ES-I3 (cell line): ENCODE measurements around the gene ZBTB49.
"Not testable (repeated sequence)": the region's sequence is repeated elsewhere in the genome, so short reads cannot be mapped to it uniquely, and the experiment has no call there.

Experiments used
- H3K36me3 ChIP-seq: 2 replicates; pipeline ENCODE4 v1.6.1; 2013; ENCODE audit warnings: mild to moderate bottlenecking, low read length, control low read depth, moderate library complexity; ENCODE audit not compliant: insufficient read depth
- H3K4me1 ChIP-seq: 2 replicates; pipeline ENCODE4 v1.6.1; 2013; ENCODE audit warnings: mild to moderate bottlenecking, control low read depth, low read length; ENCODE audit not compliant: insufficient read depth
- H3K9ac ChIP-seq: 2 replicates; pipeline ENCODE4 v1.6.1; 2013; ENCODE audit warnings: low read depth, mild to moderate bottlenecking, low read length, moderate library complexity
- H3K9me3 ChIP-seq: 2 replicates; pipeline ENCODE4 v1.6.1; 2013; ENCODE audit warnings: mild to moderate bottlenecking, low read length, moderate library complexity; ENCODE audit not compliant: control insufficient read depth, insufficient read depth

Gene ZBTB49

DNA sequence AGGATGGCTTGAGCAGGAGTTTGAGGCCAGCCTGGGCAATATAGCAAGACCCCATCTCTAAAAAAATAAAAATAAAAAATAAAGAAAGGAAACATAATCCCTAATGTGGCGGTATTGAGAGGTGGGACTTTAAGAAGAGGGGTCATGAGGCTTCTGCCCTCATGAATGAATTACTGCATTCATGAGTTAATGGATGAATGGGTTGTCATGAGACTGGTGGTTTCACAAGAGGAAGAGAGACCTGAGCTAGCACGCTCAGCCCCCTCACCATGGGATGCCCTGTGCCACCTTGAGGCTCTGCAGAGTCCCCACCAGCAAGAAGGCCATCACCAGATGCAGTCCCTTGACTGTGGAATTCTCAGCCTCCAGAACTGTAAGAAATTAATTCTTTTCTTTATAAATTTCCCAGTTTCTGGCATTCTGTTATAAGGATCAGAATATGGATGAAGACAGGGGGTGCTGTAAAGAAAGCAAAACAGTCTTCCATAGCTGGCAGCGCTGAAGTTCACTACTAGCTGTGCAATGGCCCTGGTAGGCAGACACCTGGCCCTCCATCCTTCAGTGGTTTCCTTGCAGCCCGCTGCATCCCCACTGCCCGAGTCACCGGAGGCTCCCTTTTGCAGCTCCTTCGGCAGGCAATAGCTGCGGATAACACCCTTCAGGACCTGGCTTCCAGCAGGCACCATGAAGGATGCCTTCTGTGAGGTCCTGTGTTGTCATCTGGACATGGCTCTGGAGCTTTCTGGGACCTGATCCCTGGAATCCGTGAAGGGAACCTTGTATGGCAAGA is 52.0 kb downstream of the ZBTB49 start:
- no peaks in the 10 kb centered on the region for H3K9me3 ChIP-seq
- H3K9ac ChIP-seq: no peak overlapping the region
- no peaks in the 10 kb centered on the region for H3K4me1 ChIP-seq
- H3K36me3 ChIP-seq: no peaks in the 10 kb centered on the region

GRCh38 chr4:4343038-4343437 is 53.0 kb downstream of the ZBTB49 start:
- Histone ChIP-seq H3K9me3 (no peaks in the 10 kb centered on the region), H3K9ac (no peak overlapping the region), H3K4me1 (no peaks in the 10 kb centered on the region), H3K36me3 (no peaks in the 10 kb centered on the region)

- Histone ChIP-seq H3K9me3 (no peaks in the 10 kb centered on the region), H3K9ac (no peak overlapping the region), H3K4me1 (no peaks in the 10 kb centered on the region), H3K36me3 (no peaks in the 10 kb centered on the region)
These were observed 55.0 kb downstream of the ZBTB49 start for GRCh38 chr4:4344915-4345527.

DNA sequence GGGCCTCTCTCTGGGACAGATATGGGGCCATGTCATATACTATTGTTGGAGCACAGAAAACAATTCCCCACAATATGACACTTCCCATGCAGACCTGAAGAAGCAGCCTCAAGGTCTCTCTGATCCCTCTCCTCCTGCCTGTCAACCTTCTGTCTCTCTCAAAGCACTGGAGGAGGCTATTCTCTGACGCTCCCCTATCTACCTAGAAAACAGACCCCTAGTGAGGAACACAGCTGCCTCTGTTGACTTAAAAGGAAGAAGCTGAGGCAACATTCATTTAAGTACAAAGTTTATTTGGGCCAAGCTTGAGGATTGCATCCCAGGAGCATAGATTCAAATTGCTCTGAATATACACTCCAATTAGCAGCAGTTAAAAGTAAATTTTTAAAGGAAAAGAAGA is 57.5 kb downstream of the ZBTB49 start:
- Histone ChIP-seq H3K4me1 (no peaks in the 10 kb centered on the region), H3K36me3 (no peaks in the 10 kb centered on the region), H3K9me3 (no peaks in the 10 kb centered on the region), H3K9ac (no peak overlapping the region)

- not testable (repeated sequence) for H3K9me3 ChIP-seq, H3K36me3 ChIP-seq, H3K9ac ChIP-seq, H3K4me1 ChIP-seq
These were observed 58.5 kb downstream of the ZBTB49 start for GRCh38 chr4:4348585-4348984.

DNA sequence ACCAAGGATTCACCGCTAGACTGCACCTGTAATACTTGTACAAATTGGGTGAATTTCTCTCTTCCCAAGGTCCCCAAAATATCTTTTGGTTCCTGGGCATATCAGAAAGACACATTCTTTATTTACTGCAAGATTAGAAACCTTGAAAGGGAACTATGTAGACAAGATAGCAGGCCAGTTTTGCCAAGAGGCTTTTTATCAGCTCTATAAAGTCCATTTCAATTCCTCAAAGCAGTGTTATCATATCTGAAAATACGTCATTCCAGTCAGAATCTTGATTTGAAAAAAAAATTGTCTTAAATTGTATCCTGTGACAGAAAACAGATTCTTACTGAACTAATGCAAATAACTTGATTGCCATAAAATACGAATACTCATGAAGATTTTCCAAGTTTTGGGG is 59.8 kb downstream of the ZBTB49 start:
- H3K36me3 ChIP-seq: no peaks in the 10 kb centered on the region
- no peaks in the 10 kb centered on the region for H3K9me3 ChIP-seq
- H3K9ac ChIP-seq: no peak overlapping the region
- H3K4me1 ChIP-seq: no peaks in the 10 kb centered on the region

- Histone ChIP-seq H3K4me1 (no peaks in the 10 kb centered on the region), H3K9me3 (no peaks in the 10 kb centered on the region), H3K36me3 (no peaks in the 10 kb centered on the region), H3K9ac (no peak overlapping the region)
These were observed 60.9 kb downstream of the ZBTB49 start for GRCh38 chr4:4350909-4351308.

- Histone ChIP-seq H3K4me1 (no peaks in the 10 kb centered on the region), H3K36me3 (no peaks in the 10 kb centered on the region), H3K9me3 (no peaks in the 10 kb centered on the region), H3K9ac (no peak overlapping the region)
These were observed 65.3 kb downstream of the ZBTB49 start for GRCh38 chr4:4355302-4355701.

- Histone ChIP-seq H3K36me3 (no peaks in the 10 kb centered on the region), H3K4me1 (no peaks in the 10 kb centered on the region), H3K9me3 (no peaks in the 10 kb centered on the region), H3K9ac (no peak overlapping the region)
These were observed 66.3 kb downstream of the ZBTB49 start for GRCh38 chr4:4356106-4357041.

GRCh38 chr4:4358093-4358854 is 68.2 kb downstream of the ZBTB49 start:
- no peak overlapping the region for H3K9ac ChIP-seq
- no peaks in the 10 kb centered on the region for H3K4me1 ChIP-seq
- H3K36me3 ChIP-seq: no peaks in the 10 kb centered on the region
- H3K9me3 ChIP-seq: no peaks in the 10 kb centered on the region

DNA sequence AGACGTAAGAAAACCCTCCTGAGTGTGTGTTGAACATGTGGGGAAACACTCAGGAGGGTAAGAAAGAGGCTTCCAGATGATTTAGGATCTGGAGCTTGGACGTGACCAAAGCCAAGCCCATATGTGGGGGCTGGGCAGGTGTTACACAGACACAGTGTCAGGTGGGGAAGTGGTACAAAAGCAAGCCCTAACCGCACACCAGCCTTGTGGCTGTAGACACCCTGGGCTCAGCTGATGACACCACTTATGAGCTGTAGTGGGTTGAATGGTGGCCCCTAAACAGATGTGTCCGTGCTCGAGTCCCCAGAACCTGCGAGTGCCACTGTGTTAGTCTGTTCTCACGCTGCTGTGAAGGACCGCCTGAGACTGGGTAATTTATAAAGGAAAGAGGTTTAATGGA is 71.8 kb downstream of the ZBTB49 start:
- Histone ChIP-seq H3K9me3 (no peaks in the 10 kb centered on the region; the same call in none of the 2 replicates), H3K36me3 (no peaks in the 10 kb centered on the region), H3K9ac (no peak overlapping the region), H3K4me1 (no peaks in the 10 kb centered on the region)

DNA sequence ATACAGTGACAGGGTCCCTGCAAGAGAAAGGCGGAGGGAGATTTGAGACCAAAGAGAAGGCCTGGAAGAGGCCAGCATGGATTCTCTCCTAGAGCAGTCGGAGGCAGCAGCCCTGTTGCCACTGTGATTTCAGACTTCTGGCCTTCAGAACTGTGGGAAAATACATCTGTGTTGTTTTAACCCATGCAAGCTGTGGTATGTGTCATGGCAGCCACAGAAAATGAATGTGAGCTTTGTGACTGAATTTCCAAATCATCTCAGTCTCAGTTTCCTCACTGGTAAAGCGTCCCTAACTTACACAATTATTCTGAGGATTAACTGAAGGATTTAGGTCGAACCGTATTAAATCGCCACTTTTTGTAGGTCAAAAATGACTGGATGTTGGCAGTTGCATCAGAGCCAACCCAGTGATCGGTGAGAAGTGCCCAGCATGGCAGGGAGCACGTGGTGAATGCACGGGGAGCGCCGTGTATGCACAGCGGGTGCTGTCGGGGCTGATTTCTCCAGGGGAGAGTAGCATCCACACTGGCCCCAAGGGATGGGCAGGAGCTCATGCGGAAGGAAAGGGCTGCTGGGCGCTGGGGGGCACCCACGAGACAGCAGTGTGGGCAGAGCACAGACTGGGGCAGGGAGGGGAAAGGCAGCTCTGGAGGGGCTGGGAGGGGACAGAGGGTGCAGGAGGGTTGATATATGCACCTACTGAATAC is 73.1 kb downstream of the ZBTB49 start:
- H3K4me1 ChIP-seq: no peaks in the 10 kb centered on the region
- H3K36me3 ChIP-seq: no peaks in the 10 kb centered on the region
- H3K9me3 ChIP-seq: no peaks in the 10 kb centered on the region; the same call in none of the 2 replicates

DNA sequence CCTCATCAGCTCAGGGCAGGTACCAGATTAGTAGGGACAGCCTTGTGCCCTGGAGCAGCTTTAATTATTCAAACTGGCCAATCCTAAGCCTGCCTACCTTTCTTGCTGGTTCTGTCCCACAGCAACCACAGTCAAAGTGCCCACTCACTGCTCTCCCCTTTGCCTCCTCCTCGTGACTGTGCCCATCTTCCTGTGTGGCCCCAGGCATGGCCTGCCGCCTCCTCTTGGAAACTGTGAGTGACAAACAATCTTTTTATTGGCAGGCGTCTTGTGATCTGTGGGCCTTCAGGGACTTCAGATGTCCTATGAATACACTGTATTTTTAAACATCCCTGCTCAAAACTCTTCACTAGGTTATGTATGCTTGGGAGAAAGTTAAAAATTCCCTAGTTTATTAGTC is 74.0 kb downstream of the ZBTB49 start:
- Histone ChIP-seq H3K36me3 (no peaks in the 10 kb centered on the region), H3K4me1 (no peaks in the 10 kb centered on the region), H3K9me3 (no peaks in the 10 kb centered on the region; the same call in none of the 2 replicates), H3K9ac (no peak overlapping the region)

More for the DNA sequence above, 73.1 kb downstream of the ZBTB49 start:
- no peak overlapping the region for H3K9ac ChIP-seq
